ENCODE data around the gene DNAH8.

The DNAH8 gene

GRCh38 chr6:39037082-39037508 is 322.0 kb downstream of the DNAH8 start:
- TF ChIP-seq CTCF (IDR thresholded peaks at IDR 0.05; ENCODE audit: low read length, missing control alignments), result no peak
- no peak overlapping the region for H3K4me3 ChIP-seq (replicated peaks; ENCODE audit: low read depth, low read length)
- no peak for DNase-seq (ENCODE audit: low read depth)

- H3K4me3 ChIP-seq (replicated peaks; ENCODE audit: low read depth, low read length), result no peak overlapping the region
- DNase-seq (ENCODE audit: low read depth), result no peak
- TF ChIP-seq CTCF (IDR thresholded peaks at IDR 0.05; ENCODE audit: low read length, missing control alignments), result no peak
Measured at GRCh38 chr6:39037707-39038106, 322.6 kb downstream of the DNAH8 start.

GRCh38 chr6:39040080-39040673 is 325.1 kb downstream of the DNAH8 start:
- H3K4me3 ChIP-seq (replicated peaks; ENCODE audit: low read depth, low read length), result no peak overlapping the region
- no peak for DNase-seq (ENCODE audit: low read depth)
- TF ChIP-seq CTCF (IDR thresholded peaks at IDR 0.05; ENCODE audit: low read length, missing control alignments), result no peak

GRCh38 chr6:39041072-39041471 is 326.0 kb downstream of the DNAH8 start:
- no peak for DNase-seq (ENCODE audit: low read depth)
- no peak for TF ChIP-seq CTCF (IDR thresholded peaks at IDR 0.05; ENCODE audit: low read length, missing control alignments)
- no peak overlapping the region for H3K4me3 ChIP-seq (replicated peaks; ENCODE audit: low read depth, low read length)

GRCh38 chr6:39043776-39044175 is 328.7 kb downstream of the DNAH8 start:
- H3K4me3 ChIP-seq (replicated peaks; ENCODE audit: low read depth, low read length), result no peak overlapping the region
- no peak for TF ChIP-seq CTCF (IDR thresholded peaks at IDR 0.05; ENCODE audit: low read length, missing control alignments)
- no peak for DNase-seq (ENCODE audit: low read depth)

- DNase-seq (ENCODE audit: low read depth), result no peak
- no peak overlapping the region for H3K4me3 ChIP-seq (replicated peaks; ENCODE audit: low read depth, low read length)
- TF ChIP-seq CTCF (IDR thresholded peaks at IDR 0.05; ENCODE audit: low read length, missing control alignments), result no peak
Measured at GRCh38 chr6:39044181-39044580, 329.1 kb downstream of the DNAH8 start.
